IPS-NIHi11 (cell line): Measurements from ENCODE around the gene CARF.

Source experiments
- DNase-seq: peaks from one replicate; pipeline ENCODE4 v3.0.0; 2012; ENCODE audit warnings: mixed read lengths, low spot score

The CARF gene

GRCh38 chr2:203019142-203019541 is 107.1 kb downstream of the CARF start:
- no peak for DNase-seq

- DNase-seq = no peak
Measured at GRCh38 chr2:203021991-203022390, 109.9 kb downstream of the CARF start.

GRCh38 chr2:203022751-203023150 is 110.7 kb downstream of the CARF start:
- no peak for DNase-seq

- no peak for DNase-seq
Measured at GRCh38 chr2:203025592-203025991, 113.5 kb downstream of the CARF start.

DNA sequence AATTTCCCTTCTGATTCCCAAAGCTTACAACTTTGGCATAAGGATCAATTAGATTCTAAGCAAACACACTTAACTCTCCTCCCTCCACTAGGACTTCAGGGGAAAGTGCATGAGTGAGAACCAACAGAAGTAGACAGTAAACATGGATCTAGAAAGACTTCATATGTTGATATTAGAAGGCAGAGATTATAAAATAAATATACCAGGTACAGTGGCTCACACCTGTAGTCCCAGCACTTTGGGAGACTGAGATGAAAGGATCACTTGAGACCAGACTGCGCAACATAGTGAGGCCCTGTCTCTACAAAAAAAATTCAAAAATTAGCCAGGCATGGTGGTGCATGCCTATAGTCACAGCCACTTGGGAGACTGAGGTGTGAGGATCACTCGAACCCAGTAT is 118.5 kb downstream of the CARF start:
- no peak for DNase-seq

GRCh38 chr2:203030991-203031390 is 118.9 kb downstream of the CARF start:
- no peak for DNase-seq

DNA sequence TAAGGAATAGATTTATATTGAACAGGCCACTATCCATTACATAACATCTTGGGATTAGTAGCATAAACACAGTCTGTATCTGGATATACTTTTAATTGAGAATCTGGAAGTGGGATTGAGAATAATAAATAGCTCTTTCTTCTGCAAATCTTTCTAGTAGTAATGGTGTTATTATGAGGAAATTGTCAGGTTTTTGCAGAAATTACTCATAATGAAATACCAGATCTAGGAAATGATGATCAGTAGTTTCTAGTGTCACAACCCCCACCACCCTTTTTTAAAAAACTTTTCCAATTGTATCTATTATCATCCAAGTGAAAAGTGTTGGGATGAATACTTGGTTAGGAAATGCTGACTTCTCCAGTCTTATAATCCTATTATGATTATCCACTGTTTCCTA is 121.3 kb downstream of the CARF start:
- no peak for DNase-seq

- DNase-seq = no peak
Measured at GRCh38 chr2:203035879-203036470, 123.9 kb downstream of the CARF start.
